GM18526 (cell line): ENCODE data around the gene KRR1.

Source experiments
- POLR2A ChIP-seq: IDR thresholded peaks from 3 replicates; pipeline ENCODE4 v1.6.1; 2011; ENCODE audit not compliant: insufficient read length; ENCODE audit errors: extremely low read depth

Gene KRR1

GRCh38 chr12:75457191-75457590 is 54.2 kb downstream of the KRR1 start:
- TF ChIP-seq POLR2A = no peak

GRCh38 chr12:75455839-75456238 is 55.6 kb downstream of the KRR1 start:
- no peak for TF ChIP-seq POLR2A

- TF ChIP-seq POLR2A = no peak
Observed at GRCh38 chr12:75452675-75453330, 58.6 kb downstream of the KRR1 start.

GRCh38 chr12:75447691-75448393 is 63.6 kb downstream of the KRR1 start:
- TF ChIP-seq POLR2A = no peak

- TF ChIP-seq POLR2A = no peak
Observed at GRCh38 chr12:75446857-75447256, 64.6 kb downstream of the KRR1 start.

GRCh38 chr12:75444429-75445136 is 66.8 kb downstream of the KRR1 start:
- no peak for TF ChIP-seq POLR2A

GRCh38 chr12:75443709-75444108 is 67.7 kb downstream of the KRR1 start:
- no peak for TF ChIP-seq POLR2A
